AG04450 (cell line): ENCODE results near the gene MBOAT2. TPM values are rescaled to one million over a fixed set of nuclear protein-coding genes. Genes with fewer than 3 reads are reported as not detected.

Experiments used
- CTCF ChIA-PET: fragments of 300-600, 350-600 bp; formaldehyde crosslinking; extraction: SDS; loops from one replicate; lab custom pipeline; 2022; ENCODE audit warnings: antibody characterized with exemption, inconsistent platforms; lab: Charles Lee
- POLR2A ChIA-PET: fragments of 350-600 bp; formaldehyde crosslinking; extraction: SDS; loops from one replicate; lab custom pipeline; 2021; ENCODE audit warnings: antibody characterized with exemption, inconsistent platforms; lab: Yijun Ruan, JAX
- DNase-seq: peaks from one replicate; pipeline ENCODE4 v3.0.0-alpha.2; 2011; ENCODE audit warnings: low read depth, low spot score
- H3K27ac ChIP-seq: one replicate; pipeline ENCODE4 v1.5.1; 2012; ENCODE audit warnings: low read depth, low read length, control low read depth
- H3K27me3 ChIP-seq: one replicate; pipeline ENCODE4 v1.6.0; 2012; ENCODE audit warnings: low read length; ENCODE audit not compliant: control insufficient read depth, insufficient read depth
- H3K4me3 ChIP-seq: 2 replicates; pipeline ENCODE4 v1.5.1; 2011; ENCODE audit warnings: mild to moderate bottlenecking, low read depth, low read length, control low read depth
- H3K9me3 ChIP-seq: 2 replicates; pipeline ENCODE4 v1.5.1; 2012; ENCODE audit warnings: low read length; ENCODE audit not compliant: control insufficient read depth, insufficient read depth
- CTCF ChIP-seq: IDR thresholded peaks from 2 replicates; pipeline ENCODE4 v1.5.1; 2011; ENCODE audit warnings: low read depth, low read length, control low read depth, inconsistent platforms
- polyA plus RNA-seq: library from polyadenylated mRNA; depleted of rRNA; stranded (reverse); fragments of >200 nt; gene quantifications from 2 replicates; pipeline ENCODE4 v1.2.3, GENCODE V29; 2011

MBOAT2 gene
- polyA plus RNA-seq, 1 experiment = 75.2 TPM

GRCh38 chr2:8877894-8878293 is 125.6 kb downstream of the MBOAT2 start:
- no peak for TF ChIP-seq CTCF
- ChIA-PET POLR2A (no interaction called here), CTCF (no interaction called here)
- Histone ChIP-seq H3K4me3 (no peak overlapping the region), H3K27me3 (no peaks in the 10 kb centered on the region), H3K9me3 (no peaks in the 10 kb centered on the region), H3K27ac (no peak overlapping the region)
- no peak for DNase-seq

- Histone ChIP-seq H3K27me3 (no peaks in the 10 kb centered on the region), H3K27ac (no peak overlapping the region), H3K4me3 (no peak overlapping the region), H3K9me3 (no peaks in the 10 kb centered on the region)
- TF ChIP-seq CTCF = no peak
- POLR2A ChIA-PET = no interaction called here
- DNase-seq = no peak
- CTCF ChIA-PET = interaction anchor here (0.9 to 1.8 kb wide), 3 partner anchors 100 to 263 kb away, joined by 3 to 8 read pairs (median 5); no protein-coding TSS in a partner anchor
These were observed 126.2 kb downstream of the MBOAT2 start for GRCh38 chr2:8877332-8877731.

GRCh38 chr2:8876628-8877027 is 126.9 kb downstream of the MBOAT2 start:
- POLR2A ChIA-PET = no interaction called here
- no peaks in the 10 kb centered on the region for H3K27me3 ChIP-seq
- peak; percentile 6 for DNase-seq
- TF ChIP-seq CTCF = no peak
- H3K4me3 ChIP-seq = no peak overlapping the region
- H3K27ac ChIP-seq = no peak overlapping the region
- CTCF ChIA-PET = interaction anchor here (0.7 to 1.8 kb wide), 4 partner anchors 9 to 264 kb away, joined by 3 to 8 read pairs (median 4); no protein-coding TSS in a partner anchor
- no peaks in the 10 kb centered on the region for H3K9me3 ChIP-seq

GRCh38 chr2:8872821-8873432 is 130.6 kb downstream of the MBOAT2 start:
- H3K9me3 ChIP-seq = no peaks in the 10 kb centered on the region
- ChIA-PET CTCF (interaction anchor here (0.5 to 3.8 kb wide), 29 partner anchors 9 to 498 kb away, joined by 3 to 61 read pairs (median 5); no protein-coding TSS in a partner anchor), POLR2A (no interaction called here)
- H3K27ac ChIP-seq = no peak overlapping the region
- no peaks in the 10 kb centered on the region for H3K27me3 ChIP-seq
- peak; percentile 47 for DNase-seq
- no peak overlapping the region for H3K4me3 ChIP-seq
- peak; percentile 74 for TF ChIP-seq CTCF

GRCh38 chr2:8870441-8870840 is 133.0 kb downstream of the MBOAT2 start:
- H3K4me3 ChIP-seq = no peak overlapping the region
- no peaks in the 10 kb centered on the region for H3K27me3 ChIP-seq
- no peak overlapping the region for H3K27ac ChIP-seq
- ChIA-PET CTCF (interaction anchor here (1.1 to 1.2 kb wide), 2 partner anchors 29 to 335 kb away, joined by 3 read pairs; no protein-coding TSS in a partner anchor), POLR2A (no interaction called here)
- DNase-seq = no peak
- no peak for TF ChIP-seq CTCF
- H3K9me3 ChIP-seq = no peaks in the 10 kb centered on the region
